IMR-90 (cell line): ENCODE results near the gene EPB41L3.

Experiments used
- CHD1 ChIP-seq: IDR thresholded peaks from 2 replicates; pipeline ENCODE4 v1.6.1; 2012; ENCODE audit warnings: low read depth, low read length, improper control_type of control experiment
- CTCF ChIP-seq: conservative IDR thresholded peaks from 2 replicates; pipeline ENCODE4 v1.5.1; 2012; ENCODE audit warnings: mild to moderate bottlenecking, low read depth, low read length, improper control_type of control experiment
- FOS ChIP-seq: fragments of 150-350 bp; IDR thresholded peaks from 2 replicates; pipeline ENCODE4 v1.6.1; 2016; ENCODE audit warnings: low read depth, low read length
- MAZ ChIP-seq: IDR thresholded peaks from 2 replicates; pipeline ENCODE4 v1.6.1; 2012; ENCODE audit warnings: low read depth, mild to moderate bottlenecking, low read length, improper control_type of control experiment, moderate library complexity, borderline replicate concordance
- POLR2A ChIP-seq: IDR thresholded peaks from 2 replicates; pipeline ENCODE4 v1.6.1; 2012; ENCODE audit warnings: mild to moderate bottlenecking, low read depth, low read length
- RAD21 ChIP-seq: IDR thresholded peaks from 2 replicates; pipeline ENCODE4 v1.6.1; 2012; ENCODE audit warnings: low read length, improper control_type of control experiment

- no peak for TF ChIP-seq POLR2A
- no peak for TF ChIP-seq CTCF
- TF ChIP-seq FOS: no peak
- no peak for TF ChIP-seq RAD21
- no peak for TF ChIP-seq MAZ
- TF ChIP-seq CHD1: no peak
Measured at GRCh38 chr18:5527603-5528002, 16.2 kb downstream of the EPB41L3 start.
